ENCODE measurements around the gene MIEF2.

The MIEF2 gene

DNA sequence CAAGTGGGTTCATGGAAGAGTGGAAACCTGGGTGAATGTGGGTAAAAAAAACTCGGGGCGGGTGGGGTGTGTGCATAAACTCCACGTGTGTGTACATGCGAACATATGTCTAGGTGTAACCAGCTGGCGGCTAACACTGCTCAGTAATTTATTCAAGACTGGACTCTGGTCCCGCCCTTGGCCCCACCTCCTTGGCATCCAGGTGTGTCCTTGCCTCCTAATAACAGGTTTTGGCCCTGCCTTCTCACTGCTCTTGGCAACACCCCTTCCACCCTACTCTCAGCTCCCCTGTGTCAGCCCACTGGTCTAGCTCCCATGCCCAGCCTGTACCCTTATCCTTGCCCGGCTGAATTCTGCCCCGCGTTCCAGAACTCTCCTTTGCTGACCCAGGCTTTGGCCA, 10.2 kb upstream of the MIEF2 start:
- no peaks in the 10 kb centered on the region for H3K4me1 ChIP-seq (ENCODE audit: insufficient read depth, low read length, poor library complexity, severe bottlenecking)
- H2AFZ ChIP-seq (ENCODE audit: low read length), result no peak overlapping the region
- H3K27me3 ChIP-seq (ENCODE audit: insufficient read depth, low read length, poor library complexity, severe bottlenecking), result no peaks in the 10 kb centered on the region
- H3K9me3 ChIP-seq (ENCODE audit: insufficient read depth, low read depth, low read length), result no peaks in the 10 kb centered on the region
- H4K20me1 ChIP-seq (ENCODE audit: insufficient read depth, low read length, poor library complexity, severe bottlenecking), result peaks cover 4% of the 10 kb centered on the region
- H3K4me2 ChIP-seq (ENCODE audit: low read depth, low read length, poor library complexity, severe bottlenecking), result no peak overlapping the region
- peaks cover 77% of the 10 kb centered on the region; the same call in 1 of the 2 replicates for H3K36me3 ChIP-seq (ENCODE audit: insufficient read depth, low read length)
- no peaks in the 10 kb centered on the region for H3F3A ChIP-seq (ENCODE audit: low read depth)
- TF ChIP-seq, protein P1, sequence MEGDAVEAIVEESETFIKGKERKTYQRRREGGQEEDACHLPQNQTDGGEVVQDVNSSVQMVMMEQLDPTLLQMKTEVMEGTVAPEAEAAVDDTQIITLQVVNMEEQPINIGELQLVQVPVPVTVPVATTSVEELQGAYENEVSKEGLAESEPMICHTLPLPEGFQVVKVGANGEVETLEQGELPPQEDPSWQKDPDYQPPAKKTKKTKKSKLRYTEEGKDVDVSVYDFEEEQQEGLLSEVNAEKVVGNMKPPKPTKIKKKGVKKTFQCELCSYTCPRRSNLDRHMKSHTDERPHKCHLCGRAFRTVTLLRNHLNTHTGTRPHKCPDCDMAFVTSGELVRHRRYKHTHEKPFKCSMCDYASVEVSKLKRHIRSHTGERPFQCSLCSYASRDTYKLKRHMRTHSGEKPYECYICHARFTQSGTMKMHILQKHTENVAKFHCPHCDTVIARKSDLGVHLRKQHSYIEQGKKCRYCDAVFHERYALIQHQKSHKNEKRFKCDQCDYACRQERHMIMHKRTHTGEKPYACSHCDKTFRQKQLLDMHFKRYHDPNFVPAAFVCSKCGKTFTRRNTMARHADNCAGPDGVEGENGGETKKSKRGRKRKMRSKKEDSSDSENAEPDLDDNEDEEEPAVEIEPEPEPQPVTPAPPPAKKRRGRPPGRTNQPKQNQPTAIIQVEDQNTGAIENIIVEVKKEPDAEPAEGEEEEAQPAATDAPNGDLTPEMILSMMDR (conservative IDR thresholded peaks at IDR 0.05; ENCODE audit: low read length), result no peak
- TF ChIP-seq EZH2phosphoT487 (IDR thresholded peaks at IDR 0.05; ENCODE audit: borderline replicate concordance), result no peak
- no peak overlapping the region for H3K9ac ChIP-seq (ENCODE audit: low read depth, low read length, poor library complexity, severe bottlenecking)
- H3K9me2 ChIP-seq (replicated peaks; ENCODE audit: low read depth, low read length), result no peaks in the 10 kb centered on the region
- H3K79me2 ChIP-seq (ENCODE audit: insufficient read depth, low read length), result no peaks in the 10 kb centered on the region; the same call in 1 of the 2 replicates
- no peak overlapping the region for H3K4me3 ChIP-seq (ENCODE audit: low read length, poor library complexity, severe bottlenecking)

DNA sequence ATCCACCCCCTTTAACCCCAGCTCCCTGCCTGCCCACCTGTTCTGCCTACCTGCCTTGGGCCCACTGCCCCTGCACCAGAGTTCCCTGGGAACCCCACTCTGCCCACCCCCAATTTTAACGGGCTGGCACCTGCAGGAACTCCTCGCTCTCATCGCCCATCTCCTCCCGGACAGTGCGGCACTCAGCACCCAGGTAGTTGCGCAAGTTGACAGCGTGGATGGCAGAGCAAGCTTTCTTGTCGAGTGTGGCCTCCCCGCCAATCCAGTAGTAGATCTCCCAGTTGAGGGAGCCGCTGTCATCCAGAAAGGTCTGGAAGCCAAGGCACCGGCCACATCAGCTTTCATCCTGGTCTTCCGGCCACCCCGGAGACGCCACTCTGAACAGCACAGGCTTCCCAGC, 9.8 kb upstream of the MIEF2 start:
- Histone ChIP-seq H3K79me2 (ENCODE audit: insufficient read depth, low read length) (peaks cover 1% of the 10 kb centered on the region; the same call in 1 of the 2 replicates), H3K27me3 (ENCODE audit: insufficient read depth, low read length, poor library complexity, severe bottlenecking) (no peaks in the 10 kb centered on the region), H3K9me3 (ENCODE audit: insufficient read depth, low read depth, low read length) (no peaks in the 10 kb centered on the region), H3K4me3 (ENCODE audit: low read length, poor library complexity, severe bottlenecking) (no peak overlapping the region), H3K9ac (ENCODE audit: low read depth, low read length, poor library complexity, severe bottlenecking) (no peak overlapping the region), H2AFZ (ENCODE audit: low read length) (no peak overlapping the region), H3F3A (ENCODE audit: low read depth) (no peaks in the 10 kb centered on the region), H4K20me1 (ENCODE audit: insufficient read depth, low read length, poor library complexity, severe bottlenecking) (peaks cover 7% of the 10 kb centered on the region), H3K4me2 (ENCODE audit: low read depth, low read length, poor library complexity, severe bottlenecking) (no peak overlapping the region), H3K36me3 (ENCODE audit: insufficient read depth, low read length) (peaks cover 73% of the 10 kb centered on the region; the same call in 1 of the 2 replicates), H3K4me1 (ENCODE audit: insufficient read depth, low read length, poor library complexity, severe bottlenecking) (no peaks in the 10 kb centered on the region), H3K9me2 (replicated peaks; ENCODE audit: low read depth, low read length) (no peaks in the 10 kb centered on the region)
- TF ChIP-seq, protein P1 (conservative IDR thresholded peaks at IDR 0.05; ENCODE audit: low read length), result no peak
- TF ChIP-seq EZH2phosphoT487 (IDR thresholded peaks at IDR 0.05; ENCODE audit: borderline replicate concordance), result no peak

DNA sequence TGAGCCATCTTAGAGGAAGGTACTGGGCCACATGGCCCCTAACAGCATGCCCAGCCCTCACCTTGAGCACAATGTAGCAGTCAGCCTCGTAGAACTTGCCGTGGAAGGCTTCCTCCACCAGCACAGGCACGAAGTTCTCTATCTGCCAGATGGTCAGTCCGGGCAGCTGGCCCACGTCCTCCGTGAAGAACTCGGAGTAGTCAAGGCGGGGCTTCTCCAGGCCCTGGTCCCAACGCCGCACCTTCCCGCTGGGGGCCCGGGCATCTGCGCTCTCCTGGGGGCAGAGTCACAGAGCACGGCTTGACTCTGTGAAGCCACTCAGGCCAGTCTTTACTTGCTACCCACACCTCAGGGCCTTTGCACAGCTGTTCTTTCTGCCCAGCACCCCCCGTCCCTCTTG, 9.3 kb upstream of the MIEF2 start:
- Histone ChIP-seq H3K9ac (ENCODE audit: low read depth, low read length, poor library complexity, severe bottlenecking) (no peak overlapping the region), H4K20me1 (ENCODE audit: insufficient read depth, low read length, poor library complexity, severe bottlenecking) (peaks cover 8% of the 10 kb centered on the region), H2AFZ (ENCODE audit: low read length) (no peak overlapping the region), H3K79me2 (ENCODE audit: insufficient read depth, low read length) (peaks cover 6% of the 10 kb centered on the region), H3K9me2 (replicated peaks; ENCODE audit: low read depth, low read length) (no peaks in the 10 kb centered on the region), H3K4me1 (ENCODE audit: insufficient read depth, low read length, poor library complexity, severe bottlenecking) (no peaks in the 10 kb centered on the region), H3K36me3 (ENCODE audit: insufficient read depth, low read length) (peaks cover 68% of the 10 kb centered on the region; the same call in 1 of the 2 replicates), H3K4me2 (ENCODE audit: low read depth, low read length, poor library complexity, severe bottlenecking) (no peak overlapping the region), H3K27me3 (ENCODE audit: insufficient read depth, low read length, poor library complexity, severe bottlenecking) (no peaks in the 10 kb centered on the region), H3F3A (ENCODE audit: low read depth) (no peaks in the 10 kb centered on the region), H3K9me3 (ENCODE audit: insufficient read depth, low read depth, low read length) (no peaks in the 10 kb centered on the region), H3K4me3 (ENCODE audit: low read length, poor library complexity, severe bottlenecking) (no peak overlapping the region)
- TF ChIP-seq EZH2phosphoT487 (IDR thresholded peaks at IDR 0.05; ENCODE audit: borderline replicate concordance), result no peak
- TF ChIP-seq, protein P1 (conservative IDR thresholded peaks at IDR 0.05; ENCODE audit: low read length), result no peak

Measured in Loucy (cell line).